Brain pericyte (primary cell): ENCODE results near the gene NCR3LG1.

Experiments used
- DNase-seq: peaks from one replicate; pipeline ENCODE4 v3.0.0-alpha.2; 2012; ENCODE audit warnings: low read depth, low spot score

NCR3LG1 gene, protein sequence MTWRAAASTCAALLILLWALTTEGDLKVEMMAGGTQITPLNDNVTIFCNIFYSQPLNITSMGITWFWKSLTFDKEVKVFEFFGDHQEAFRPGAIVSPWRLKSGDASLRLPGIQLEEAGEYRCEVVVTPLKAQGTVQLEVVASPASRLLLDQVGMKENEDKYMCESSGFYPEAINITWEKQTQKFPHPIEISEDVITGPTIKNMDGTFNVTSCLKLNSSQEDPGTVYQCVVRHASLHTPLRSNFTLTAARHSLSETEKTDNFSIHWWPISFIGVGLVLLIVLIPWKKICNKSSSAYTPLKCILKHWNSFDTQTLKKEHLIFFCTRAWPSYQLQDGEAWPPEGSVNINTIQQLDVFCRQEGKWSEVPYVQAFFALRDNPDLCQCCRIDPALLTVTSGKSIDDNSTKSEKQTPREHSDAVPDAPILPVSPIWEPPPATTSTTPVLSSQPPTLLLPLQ

DNA sequence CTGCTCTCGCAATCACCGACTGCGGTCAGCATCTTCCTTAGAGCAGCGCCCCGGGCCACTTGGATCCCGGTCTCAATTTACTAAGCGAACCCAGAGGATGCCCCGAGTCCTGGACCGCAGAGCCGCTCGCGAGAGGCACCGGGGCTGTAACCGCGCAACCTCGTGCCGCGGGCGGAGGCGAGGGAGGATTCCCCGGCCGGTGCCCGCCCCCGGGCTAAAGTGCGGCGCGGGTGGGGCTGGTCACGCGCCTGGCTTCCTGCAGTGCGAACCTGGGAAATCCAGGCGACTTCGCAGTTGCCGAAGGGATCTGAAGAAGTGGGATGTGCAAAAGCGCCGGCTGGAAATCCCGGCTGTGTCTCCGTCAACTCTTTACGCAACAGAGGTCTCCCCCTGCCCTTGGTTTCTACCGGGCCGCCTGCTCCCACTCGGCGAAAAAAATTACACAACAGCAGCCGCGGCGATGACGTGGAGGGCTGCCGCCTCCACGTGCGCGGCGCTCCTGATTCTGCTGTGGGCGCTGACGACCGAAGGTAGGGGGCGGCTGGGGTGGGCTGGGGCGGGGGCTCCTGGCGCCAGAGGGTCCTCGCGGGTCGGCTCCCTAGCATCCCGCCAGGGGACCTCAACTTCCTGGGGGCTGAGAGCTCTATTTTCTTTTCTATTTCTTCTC is at the start of gene NCR3LG1:
Gene NCR3LG1, plus strand, starts transcription at position 291 of the 667 bp plus-strand sequence. Its CDS starts 170 bp downstream, at position 461.
- DNase-seq, result no peak

DNA sequence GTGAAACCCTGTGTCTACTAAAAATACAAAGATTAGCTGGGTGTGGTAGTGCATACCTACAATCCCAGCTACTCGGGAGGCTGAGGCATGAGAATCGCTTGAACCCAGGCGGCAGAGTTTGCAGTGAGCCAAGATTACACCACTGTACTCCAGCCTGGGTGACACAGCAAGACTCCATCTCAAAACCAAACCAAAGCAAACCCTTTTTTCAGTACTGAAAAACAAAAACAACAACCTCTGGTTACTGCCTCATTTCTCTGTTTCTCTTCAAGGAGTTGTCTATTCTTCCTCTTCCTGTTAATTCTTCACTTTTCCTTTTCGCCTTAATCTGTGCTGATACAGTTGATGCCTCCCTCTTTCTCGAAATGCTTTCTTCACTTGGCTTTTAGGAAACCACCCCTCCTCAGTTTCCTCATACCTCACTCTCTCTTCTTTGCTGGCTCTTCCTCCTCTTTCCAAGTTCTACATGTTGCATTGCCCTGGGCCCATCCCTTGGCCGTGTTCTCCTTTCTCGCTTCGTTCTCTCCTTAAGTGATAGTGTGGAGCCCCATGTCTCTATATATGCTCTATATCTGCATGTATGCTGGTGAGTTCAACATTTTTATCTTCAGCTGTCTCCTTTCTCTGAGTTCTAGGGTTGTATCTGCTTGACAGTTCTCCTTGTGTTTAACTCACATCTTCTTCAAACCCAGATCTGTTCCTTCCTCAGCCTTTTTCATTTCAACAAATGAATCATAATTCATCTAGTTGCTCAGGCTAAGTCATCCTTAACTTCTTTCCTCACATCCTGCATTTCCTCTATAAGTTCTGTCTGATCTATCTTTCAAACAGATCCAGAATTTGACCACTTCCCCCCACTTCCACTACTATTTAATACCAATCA is 38.0 kb upstream of the NCR3LG1 start:
- DNase-seq, result no peak

DNA sequence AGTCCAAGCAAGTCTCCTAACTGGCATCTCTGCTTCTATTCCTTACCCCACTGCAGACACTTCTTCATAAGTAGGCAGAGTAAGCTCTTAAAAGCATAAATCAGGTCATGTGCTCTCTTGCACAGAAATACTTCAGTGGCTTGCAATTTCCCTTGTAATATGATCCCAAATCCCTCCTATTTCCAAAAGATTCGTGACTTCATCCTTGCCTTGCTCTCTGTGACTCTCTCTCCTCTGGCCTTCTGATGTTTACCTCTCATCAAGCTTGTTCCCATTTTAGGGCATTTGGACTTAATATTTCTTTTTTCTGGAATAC is 37.4 kb upstream of the NCR3LG1 start:
- DNase-seq, result peak; percentile 34

DNA sequence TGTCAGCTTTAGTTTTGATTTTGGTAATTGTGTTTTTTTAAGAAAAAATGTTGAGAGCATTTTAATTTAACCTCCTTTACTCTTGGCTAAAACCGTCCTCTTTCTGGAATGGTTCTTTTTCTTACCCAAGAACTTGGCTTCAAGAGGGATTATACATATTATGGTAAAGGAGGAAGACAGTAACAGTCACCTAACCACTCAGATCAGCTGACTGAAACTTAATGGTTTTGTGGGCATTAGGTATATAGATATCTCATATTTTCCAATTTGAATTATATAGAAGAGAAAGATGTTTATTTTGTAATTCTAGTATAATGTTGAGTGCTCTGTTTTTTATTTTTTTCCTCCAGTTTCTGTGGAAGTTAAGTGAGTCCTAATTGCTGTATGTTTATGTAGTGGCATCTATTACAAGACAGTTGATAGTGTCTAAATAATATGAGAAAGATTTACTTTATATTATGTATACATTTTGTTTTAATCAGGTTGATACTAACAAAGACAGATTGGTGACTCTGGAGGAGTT is 36.6 kb upstream of the NCR3LG1 start:
- no peak for DNase-seq

DNA sequence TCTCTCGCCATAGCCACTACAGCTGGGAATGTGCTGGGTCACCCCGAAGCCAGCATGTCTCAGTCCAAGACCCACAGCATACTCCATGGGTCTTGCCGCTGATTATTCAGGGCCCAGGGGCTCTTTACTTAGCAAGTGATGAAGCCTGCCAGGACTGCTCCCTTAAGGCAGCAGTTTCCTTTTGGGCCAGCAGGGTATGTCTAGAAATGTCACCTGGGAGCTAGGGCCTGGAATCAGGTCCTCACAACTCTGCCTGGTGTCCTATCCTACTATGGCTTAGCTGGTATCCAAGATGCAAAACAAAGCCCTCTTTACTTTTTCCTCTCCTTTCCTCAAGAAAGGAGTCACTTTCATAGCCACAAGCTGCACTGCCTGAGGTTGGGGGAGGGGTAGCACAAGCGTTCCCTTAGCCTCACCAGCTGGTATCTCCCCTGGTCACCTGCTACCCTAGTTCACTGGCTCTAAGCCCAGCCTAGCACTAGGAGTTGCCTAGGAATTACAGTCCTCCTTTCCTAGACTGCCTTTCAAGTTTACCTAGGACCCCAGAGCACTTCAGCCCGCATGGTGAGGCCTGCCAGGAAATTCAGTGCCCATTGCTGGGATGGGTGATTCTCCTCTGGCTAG is 22.6 kb upstream of the NCR3LG1 start:
- DNase-seq, result no peak

DNA sequence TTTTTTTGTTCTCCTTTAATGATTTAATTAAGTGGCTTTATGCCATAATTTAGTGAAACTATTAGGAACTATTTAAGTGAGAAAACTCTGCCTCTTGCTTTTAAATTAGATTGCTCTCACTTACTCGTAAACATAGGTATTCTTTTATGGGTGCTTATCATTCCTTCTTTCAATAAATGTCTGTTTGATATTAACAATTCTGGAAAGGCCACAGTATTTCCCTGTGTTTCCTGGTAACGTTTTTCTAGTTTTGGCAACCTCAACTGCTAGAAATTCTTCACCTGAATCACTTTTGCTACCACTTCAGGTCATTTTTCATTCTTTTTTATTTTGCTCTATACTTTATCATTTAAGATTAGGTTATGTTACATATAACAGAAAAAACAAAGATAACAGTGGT is 19.9 kb upstream of the NCR3LG1 start:
- DNase-seq, result no peak

DNA sequence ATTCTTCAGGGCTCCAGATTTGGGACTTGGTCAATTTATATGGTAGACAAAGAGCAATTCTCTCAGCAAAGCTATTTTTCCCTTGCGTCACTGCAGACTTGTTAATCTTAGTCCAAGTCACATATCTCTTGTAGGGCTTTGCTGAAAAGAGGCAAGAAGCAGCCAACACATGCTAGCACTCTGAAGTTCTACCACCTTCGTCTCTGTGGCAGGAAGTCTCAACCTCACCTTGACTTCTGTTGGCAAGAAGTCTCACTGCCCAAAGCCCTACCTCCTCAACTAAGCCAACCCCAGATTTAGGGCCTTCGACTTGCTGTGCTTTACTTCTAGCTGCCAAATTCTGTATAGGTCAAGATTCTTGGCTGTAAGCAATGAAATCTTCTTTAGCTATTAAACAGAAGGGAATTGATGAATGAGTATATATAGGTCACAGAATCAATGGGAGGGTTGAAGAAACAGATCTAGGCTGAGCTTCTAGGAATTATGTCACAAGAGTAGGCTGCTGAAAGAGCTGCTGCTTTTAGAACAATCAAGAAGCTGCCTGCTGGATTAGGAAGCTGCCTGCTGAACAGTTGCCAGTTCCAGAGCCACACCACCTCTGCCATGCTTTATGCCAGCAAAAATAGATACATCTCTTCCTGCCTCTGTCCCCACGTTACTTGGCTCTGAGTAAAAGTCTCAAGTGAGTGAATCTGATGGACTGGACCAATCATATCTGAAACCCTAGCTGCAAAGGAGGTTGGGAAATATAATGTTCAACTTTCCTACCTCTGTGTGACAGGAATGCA is 17.6 kb upstream of the NCR3LG1 start:
- no peak for DNase-seq

DNA sequence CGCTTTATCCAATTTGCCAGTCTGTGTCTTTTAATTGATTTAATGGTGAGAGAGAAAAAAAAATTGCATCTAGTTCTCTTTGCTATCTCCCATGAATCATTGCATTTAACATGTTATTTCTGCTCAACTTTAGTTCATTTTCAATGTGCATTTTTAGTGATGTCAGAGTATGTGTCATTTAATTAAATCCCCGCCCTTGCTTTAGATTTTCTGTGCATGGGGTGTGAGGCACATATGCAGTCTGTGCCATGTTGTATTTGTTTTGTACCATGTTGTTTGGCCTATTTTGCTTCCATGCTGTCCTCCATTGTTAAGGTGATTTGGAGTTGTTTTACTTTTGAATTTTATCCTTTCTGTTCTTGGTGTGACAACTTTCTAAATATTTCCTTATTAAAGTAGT is 8.3 kb upstream of the NCR3LG1 start:
- DNase-seq, result no peak

DNA sequence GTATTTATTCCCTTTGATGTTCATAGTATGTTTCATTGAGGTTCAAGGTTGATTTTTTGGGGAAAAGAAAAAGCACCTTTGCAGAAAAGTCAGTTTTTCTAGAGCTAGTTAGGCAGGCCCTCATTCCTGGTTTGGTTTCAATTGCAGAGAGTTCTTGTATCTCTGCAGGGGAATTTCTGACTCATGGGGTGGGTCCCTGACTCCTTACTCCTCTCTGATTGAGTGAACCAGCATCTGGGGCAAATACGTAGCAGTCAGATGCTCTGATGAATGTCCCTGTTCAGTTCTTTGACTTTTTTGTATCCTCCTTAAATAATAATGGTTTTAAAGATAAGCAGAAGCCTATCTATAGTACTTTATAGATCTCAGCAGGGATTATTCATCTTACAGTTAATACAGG is 7.7 kb upstream of the NCR3LG1 start:
- DNase-seq, result no peak

DNA sequence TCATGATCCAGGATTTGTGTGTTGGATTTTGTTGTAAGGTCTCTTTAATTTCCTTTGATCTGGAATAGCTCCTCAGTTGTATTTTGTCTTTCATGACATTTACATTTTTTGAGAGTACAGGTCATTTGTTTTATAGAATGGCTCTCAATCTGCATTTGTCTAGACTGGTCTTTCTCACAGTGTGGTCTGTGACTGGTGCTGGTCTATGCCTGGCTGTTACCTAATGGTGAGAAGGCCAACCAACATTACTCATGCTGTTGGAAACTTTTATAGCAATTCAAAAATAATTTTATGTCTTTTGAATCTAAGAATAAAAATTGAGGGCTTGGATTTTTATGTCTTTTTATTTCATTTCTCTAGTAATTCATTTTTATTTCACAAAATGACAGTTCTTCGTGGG is 3.9 kb upstream of the NCR3LG1 start:
- no peak for DNase-seq

DNA sequence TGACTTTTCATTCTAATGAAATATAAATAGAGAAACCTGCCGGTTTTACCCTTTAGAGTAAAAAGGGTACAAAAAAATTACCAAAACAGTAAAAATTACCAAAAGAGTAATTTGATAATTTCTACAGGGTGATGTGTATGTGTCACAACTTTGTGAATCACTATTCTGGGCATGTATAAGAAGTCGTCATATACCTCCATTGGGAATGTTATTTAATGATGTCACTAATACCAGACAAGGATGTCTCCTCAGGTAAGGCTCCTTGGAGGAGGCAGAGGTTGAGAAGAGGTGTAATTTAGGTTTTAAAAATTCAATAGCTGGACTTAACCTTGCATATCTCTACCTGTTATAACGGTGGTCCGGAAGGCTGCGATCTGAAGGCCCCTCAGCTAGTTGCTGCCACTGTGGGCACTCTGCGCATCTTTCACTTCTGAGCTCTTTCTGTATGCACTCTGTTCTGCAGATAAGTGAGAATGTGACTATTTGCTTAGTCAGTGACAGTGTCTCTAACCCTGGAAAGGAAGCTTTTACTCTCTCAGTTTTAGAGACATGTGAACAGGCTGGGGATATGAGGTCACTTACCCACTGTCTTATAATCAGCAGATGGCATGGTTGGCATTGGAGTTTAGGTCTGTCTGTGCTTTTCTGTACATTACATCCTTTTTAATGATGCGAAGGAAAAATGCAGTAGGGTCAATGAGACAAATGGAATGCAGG is 987 bp upstream of the NCR3LG1 start:
- DNase-seq, result no peak

DNA sequence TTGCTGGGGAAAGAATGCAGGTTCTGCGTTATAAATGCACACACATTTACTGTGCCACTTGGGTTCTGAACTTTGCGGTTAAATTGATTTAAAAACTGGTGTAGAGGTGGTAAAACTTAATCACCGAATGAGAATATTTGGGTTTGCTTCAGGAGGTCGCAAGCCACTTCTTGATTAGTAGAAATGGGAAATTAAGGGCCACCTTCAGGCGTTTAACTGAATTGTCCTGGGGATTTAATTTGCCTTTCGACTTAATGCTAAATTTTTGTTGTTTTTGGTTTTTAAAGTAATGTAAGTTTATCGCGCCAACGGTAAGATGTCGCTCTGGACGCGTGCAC is 459 bp upstream of the NCR3LG1 start:
- no peak for DNase-seq

DNA sequence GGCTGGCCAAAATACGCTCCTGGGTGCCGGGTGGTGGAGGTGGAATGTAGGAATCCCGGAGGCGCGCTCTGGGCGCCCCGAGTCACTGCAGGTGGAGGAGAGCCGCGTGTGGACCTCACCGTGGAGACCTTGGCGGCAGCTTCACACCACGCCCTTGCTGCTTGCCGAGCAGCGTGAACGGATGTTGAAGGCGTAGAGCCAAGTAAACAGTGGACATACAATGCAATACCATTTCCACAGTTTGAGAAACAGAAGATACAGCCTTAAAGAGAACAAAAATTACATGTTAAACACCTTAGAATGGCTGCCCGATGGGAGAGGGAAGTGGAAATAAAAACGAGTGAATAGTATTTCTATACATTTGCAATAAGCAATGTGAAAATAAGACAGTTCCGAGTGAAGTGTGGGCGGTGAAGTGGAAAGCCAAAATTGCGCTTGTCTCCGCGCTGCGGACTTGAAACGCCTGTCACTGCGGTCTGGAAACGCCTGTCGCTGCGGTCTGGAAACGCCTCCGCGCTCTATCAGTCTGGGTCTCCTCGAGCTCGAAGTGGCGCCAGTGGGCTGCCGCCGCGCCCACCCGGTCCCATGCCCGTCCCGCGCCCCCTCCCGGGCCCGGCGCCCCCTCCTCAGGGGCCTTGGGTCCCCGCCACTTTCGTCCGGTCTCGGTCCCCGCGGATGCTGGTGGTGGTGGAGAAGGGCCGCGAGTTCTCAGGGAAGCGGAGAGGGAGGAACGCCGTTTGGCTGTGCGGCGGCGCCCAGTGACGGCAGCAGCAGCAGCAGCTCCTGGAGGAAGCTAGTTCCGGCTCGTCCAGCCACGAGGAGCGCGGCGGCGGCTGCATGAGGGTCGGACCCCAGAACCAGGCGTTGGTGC is 1.6 kb downstream of the NCR3LG1 start:
- DNase-seq, result no peak

DNA sequence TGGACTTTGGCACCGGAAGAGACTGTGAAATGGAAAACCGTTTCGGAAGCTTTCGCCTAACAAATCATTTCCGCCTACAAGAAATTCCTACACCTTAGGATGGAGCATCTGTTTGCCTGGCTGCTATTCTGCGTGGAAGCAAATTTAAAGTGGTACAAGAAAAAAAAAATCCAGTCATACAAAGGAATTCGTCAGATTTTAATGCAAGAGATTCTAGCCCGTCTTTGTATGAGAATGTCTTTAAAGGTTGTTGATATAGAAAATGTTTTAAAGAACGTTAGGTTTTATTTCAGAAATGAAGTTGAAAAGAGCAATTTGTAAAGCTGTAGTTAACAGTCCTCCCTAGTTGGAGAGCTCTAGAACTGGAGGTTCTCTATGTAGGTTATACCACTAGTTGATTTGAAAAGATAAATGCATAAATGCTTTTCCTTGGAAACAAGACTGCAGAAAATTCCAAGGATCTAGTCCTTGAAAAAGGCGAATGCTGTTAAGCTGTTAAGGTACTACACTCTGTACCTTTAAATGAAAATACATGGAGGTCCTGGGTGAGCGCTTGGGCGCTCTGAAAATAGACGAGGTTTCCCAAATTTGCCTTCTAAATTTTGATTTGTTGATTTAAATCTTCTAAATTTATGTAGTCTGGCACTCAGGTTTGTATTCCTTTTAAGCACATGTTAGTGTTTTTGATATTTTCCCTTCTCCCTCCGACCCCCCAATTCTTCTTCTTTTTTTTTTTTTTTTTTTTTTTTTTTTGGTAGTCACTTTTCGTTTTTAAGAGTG is 2.4 kb downstream of the NCR3LG1 start:
- no peak for DNase-seq

DNA sequence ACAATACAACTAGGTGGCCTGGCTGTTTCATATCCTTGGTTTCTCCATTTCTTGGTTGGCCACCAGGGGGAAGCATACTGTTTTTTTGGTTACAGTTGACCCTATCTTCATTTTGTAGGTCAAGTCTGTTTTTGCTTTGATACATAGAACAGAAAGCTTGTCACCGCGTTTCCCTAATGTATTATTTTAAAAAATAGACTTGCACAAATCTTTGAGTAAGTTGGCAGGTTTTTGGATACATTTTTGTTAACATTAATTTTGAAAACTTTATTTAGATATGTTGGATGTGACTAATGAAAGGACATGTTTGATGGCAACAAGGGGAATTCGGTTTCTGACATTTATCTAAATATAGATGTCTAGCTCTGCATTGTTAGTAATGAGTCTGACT is 3.0 kb downstream of the NCR3LG1 start:
- no peak for DNase-seq

DNA sequence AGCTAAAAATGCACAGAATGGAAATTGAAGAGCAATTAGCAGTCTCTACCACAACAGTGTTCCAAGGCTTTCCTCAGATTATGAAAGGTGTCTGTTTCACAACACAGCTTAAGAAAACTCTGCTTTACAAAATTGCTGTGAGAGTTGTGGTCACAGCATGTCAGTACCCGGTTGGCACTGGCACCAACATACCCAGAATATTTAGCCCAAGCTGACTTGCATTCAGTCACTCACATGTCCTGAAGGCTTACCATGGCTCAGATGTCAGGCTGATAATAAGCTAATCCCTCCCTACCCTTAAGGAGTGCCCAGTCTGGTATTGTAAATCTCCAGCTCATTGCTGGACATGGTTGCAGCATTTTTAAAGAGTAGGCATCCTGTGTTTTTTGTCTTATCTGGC is 14.9 kb downstream of the NCR3LG1 start:
- DNase-seq, result no peak

DNA sequence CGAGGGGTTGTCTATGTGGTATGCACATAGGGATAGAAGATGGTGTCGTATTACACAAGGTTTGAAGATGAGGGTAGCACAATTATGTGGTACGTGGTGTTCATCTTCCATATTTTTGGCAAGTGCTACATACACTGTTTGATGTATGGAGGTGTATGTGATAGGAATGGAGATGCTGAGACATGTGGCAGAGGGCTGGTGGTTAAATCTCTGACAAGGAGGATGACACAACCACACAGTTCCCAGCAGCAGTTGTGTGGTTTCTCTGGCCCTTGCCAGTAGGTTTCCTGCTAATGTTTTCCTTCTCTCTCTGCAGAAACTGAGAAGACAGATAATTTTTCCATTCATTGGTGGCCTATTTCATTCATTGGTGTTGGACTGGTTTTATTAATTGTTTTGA is 17.0 kb downstream of the NCR3LG1 start:
- DNase-seq, result no peak

DNA sequence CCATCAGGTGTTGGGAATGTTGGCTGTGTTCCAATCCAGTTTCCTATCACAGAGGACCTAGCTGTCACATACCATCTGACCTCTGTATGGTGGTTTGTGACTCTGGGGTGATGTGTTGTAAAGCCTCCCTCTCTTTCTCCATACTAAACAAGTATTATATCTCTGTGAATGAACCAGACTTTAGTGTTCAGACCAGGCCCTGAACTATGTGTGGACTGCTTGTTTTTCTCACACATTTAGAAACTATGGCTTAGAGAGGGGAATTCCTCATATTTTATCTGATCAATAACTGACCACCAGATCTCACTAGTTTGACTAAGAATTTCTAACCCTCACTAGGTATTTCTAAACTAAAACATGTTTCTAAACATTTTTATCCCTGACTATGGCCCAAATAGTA is 17.5 kb downstream of the NCR3LG1 start:
- DNase-seq, result no peak
